Measurements from ENCODE around the gene HABP2. TPM values are rescaled to one million over a fixed set of nuclear protein-coding genes. Genes with fewer than 3 reads are reported as not detected.
A peak's percentile ranks its signal among the peaks of the same experiment; 100 is the strongest.

HABP2 gene
- total RNA-seq, 1 experiment from 2014 or later, result 0.09 TPM

- no peaks in the 10 kb centered on the region for H3K9me3 Mint-ChIP-seq
- H3K27ac Mint-ChIP-seq, result no peak overlapping the region
- H3K4me3 Mint-ChIP-seq, result no peak overlapping the region
- ATAC-seq, result no peak
- no peak for DNase-seq (ENCODE audit: low spot score)
- H3K36me3 Mint-ChIP-seq, result no peaks in the 10 kb centered on the region
- H3K27me3 Mint-ChIP-seq (ENCODE audit: low read depth), result peaks cover 3% of the 10 kb centered on the region; the same call in 1 of the 2 replicates
- CTCF ChIA-PET, result interaction anchor here (1.8 kb wide), 1 partner anchor 10 kb away, joined by 14 read pairs; no protein-coding TSS in a partner anchor
- H3K4me1 Mint-ChIP-seq, result peaks cover 8% of the 10 kb centered on the region
- TF ChIP-seq HMGXB4 (CRISPR knock-in tag; IDR thresholded peaks at IDR 0.05) (no peak), IRF1 (CRISPR knock-in tag; IDR thresholded peaks at IDR 0.05) (no peak), NFATC4 (CRISPR knock-in tag; IDR thresholded peaks at IDR 0.05) (no peak), ARID4B (CRISPR knock-in tag; IDR thresholded peaks at IDR 0.05; ENCODE audit: borderline replicate concordance) (no peak), ZNF532 (CRISPR knock-in tag; IDR thresholded peaks at IDR 0.05; ENCODE audit: borderline replicate concordance) (no peak)
- POLR2A ChIA-PET, result no interaction called here
Observed at GRCh38 chr10:113573368-113573767, 20.5 kb downstream of the HABP2 start.

GRCh38 chr10:113576852-113577251, 24.0 kb downstream of the HABP2 start:
- TF ChIP-seq GTF2I (CRISPR knock-in tag; conservative IDR thresholded peaks at IDR 0.05) (no peak), ELF4 (CRISPR knock-in tag; IDR thresholded peaks at IDR 0.05; ENCODE audit: low read depth) (no peak), CDX4 (CRISPR knock-in tag; IDR thresholded peaks at IDR 0.05; ENCODE audit: borderline replicate concordance) (no peak), IRF1 (CRISPR knock-in tag; IDR thresholded peaks at IDR 0.05) (no peak), ZNF423 (CRISPR knock-in tag; IDR thresholded peaks at IDR 0.05) (no peak), MYBL2 (CRISPR knock-in tag; IDR thresholded peaks at IDR 0.05) (no peak)
- Mint-ChIP-seq H3K4me1 (peaks cover 8% of the 10 kb centered on the region), H3K27me3 (ENCODE audit: low read depth) (peaks cover 3% of the 10 kb centered on the region), H3K9me3 (no peaks in the 10 kb centered on the region), H3K27ac (no peak overlapping the region), H3K36me3 (no peaks in the 10 kb centered on the region), H3K4me3 (no peak overlapping the region)
- ChIA-PET POLR2A (no interaction called here), CTCF (no interaction called here)
- peak; percentile 38 for DNase-seq (ENCODE audit: low spot score)
- peak; percentile 51 for ATAC-seq

Measured in WTC11 (cell line).